GM19238 (cell line): ENCODE measurements around the gene PRC1.
"Not testable (repeated sequence)": the region's sequence is repeated elsewhere in the genome, so short reads cannot be mapped to it uniquely, and the experiment has no call there.

Experiments
- DNase-seq: peaks from one replicate; pipeline ENCODE4 v3.0.0; 2011; ENCODE audit warnings: low spot score; ENCODE audit not compliant: insufficient read length

The PRC1 gene

DNA sequence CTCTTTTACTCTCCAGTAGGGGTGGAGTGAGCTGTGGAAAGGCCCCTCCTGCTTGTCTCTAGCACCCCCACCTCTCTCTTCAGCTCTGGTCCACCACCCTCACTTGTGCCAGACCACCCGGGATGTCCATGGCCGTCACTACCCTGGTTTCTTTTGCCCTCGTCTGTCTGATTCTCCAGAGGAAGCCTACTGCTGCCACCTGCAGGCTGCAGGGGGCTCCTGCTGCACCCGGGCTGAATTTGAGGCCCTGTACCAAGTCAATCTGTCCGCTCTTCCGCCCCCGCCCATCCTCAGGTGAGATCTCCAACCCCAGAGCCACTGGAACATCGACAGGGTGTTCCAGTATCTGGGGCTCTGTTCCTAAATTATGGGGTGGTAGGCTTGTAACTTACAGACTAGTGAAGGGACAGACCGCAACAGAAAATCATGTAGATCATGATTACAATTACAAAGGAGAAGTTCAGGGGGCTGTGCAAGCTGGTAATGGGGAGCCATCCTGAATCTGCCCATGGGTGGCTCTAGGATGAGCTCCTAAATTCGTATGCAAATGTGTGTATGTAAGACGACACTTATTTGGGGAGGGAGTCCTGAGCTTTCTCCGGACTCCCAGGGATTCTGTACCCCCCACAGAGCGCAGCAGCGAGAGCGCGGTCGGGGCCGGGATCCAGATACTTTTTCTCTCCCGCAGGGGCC lies 59.9 kb downstream of the PRC1 start:
- peak; percentile 79 for DNase-seq

- DNase-seq: no peak
Measured at GRCh38 chr15:90933301-90933700, 61.0 kb downstream of the PRC1 start.

- DNase-seq: no peak
Measured at GRCh38 chr15:90932660-90932991, 61.7 kb downstream of the PRC1 start.

DNA sequence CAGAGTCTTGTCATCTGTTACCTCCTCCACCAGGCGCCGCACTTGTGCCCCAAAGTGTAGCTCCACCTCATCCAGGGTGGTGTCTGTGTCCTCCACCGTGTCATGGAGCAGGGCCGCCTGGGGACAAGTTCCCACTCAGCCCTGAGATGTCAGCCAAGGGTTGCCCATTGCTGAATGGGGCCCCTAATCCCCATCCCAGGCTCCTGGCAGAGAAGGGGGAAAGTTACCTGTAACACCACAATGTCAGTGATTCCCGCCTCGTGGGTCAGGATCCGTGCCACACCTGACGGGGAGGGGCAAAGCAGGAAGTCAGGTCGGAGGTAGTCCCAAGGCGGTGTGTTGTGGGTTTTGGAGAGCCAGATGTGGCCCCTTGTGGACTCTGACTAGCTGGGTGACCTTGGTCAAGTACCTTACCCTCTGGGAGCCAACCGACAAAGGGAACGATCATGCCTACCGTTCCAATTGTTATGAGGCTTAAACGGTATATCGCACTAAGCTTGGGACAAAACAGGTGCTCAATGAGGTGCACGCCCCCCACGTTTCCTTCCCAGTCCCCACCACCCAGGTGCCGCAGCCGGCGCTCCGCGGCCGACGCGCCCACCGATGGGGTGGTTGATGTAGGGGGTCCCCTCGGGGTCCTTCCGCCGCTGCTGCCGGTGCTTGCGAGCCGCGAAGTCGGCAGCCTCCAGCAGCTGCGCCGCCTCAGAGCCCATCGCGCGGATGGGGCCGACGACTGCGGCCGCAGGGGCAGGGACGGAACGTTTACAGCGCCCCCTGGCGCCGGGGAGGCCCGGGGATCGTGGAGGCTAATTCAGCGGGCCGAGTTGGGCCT lies 62.3 kb downstream of the PRC1 start, which contains the start of gene HDDC3:
TSS of gene HDDC3 (minus strand) at position 722 of the 832 bp plus-strand sequence. CDS start at position 713, 9 bp downstream.
- peak; percentile 83 for DNase-seq

DNA sequence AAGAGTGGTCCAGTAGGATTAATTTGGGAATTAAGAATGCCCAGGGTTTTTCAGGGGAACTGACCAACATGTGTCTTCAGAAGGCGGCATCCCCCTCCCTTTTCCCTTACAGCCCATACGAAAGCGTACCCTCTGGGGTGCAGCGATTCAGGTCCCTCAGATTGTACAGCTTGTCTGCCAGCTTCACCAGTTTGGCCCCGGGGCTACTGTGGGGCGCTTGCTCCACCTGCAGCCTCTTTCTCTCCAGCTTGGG lies 62.8 kb downstream of the PRC1 start:
- DNase-seq: no peak

DNA sequence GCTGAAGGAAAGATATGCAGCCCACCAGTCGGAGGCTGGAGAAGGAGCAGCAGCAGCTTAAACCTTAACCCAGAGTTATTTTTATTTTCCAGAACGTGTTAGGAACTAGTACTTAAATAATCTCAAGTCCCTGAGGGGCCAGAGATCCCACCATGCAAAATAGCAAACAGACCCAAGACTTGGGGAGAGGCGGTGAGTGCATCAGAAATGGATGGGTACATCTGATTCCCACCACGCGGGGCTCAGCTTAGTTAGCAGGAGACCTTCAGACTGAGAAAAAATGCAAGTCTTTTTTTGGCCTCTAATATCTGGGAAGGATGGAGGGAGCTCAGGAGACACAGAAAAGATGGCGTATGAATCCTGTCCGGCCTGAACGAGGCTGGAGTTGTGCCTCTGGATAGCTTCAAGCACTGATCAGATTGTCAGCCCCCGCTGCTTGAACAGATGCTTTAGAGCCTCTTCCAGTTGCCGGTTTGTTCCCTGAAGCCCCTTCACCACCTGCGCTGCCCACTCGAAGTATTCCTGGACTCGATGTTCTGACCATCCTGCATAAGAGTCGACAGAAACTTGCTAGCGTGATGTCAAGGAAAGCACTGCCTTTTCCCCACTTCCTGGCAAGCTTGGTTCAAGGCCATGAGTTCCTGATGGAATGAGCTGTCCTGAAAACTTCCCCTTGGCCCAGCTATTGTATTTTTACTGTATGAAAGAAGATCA lies 63.3 kb downstream of the PRC1 start:
- no peak for DNase-seq

DNA sequence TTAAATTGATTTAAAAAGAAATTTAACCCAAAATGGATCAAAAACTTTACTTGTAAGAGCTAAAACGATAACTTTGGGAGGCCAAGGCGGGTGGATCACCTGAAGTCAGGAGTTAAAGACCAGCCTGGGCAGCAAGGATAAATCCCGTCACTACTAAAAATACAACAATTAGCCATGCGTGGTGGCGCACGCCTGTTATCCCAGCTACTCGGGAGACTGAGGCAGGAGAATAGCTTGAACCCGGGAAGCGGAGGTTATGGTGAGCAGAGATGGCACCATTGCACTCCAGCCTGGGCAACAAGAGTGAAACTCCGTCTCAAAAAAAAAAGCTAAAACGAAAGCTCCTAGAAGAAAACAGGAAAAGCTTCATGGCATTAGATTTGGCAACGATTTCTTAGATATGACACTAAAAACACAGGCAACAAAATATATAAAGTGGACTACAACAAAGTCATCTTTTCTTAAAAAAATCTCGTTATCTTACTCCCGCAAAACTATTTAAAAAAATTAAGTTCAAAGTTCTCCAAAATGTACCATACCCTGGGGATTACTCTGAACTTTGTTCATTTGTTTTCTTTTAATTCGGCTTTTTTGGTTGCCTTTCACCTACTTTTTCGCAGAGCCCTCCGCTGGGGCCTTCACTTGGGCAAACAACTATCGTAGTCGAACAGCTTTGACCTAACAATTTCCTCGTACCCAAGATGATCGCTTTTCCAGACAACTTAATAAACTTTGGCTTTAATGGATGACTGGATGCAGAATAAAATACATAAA lies 64.9 kb downstream of the PRC1 start:
- DNase-seq: no peak

- DNase-seq: not testable (repeated sequence)
Measured at GRCh38 chr15:90928106-90928505, 66.2 kb downstream of the PRC1 start.

GRCh38 chr15:90926766-90927165 lies 67.6 kb downstream of the PRC1 start:
- not testable (repeated sequence) for DNase-seq

DNA sequence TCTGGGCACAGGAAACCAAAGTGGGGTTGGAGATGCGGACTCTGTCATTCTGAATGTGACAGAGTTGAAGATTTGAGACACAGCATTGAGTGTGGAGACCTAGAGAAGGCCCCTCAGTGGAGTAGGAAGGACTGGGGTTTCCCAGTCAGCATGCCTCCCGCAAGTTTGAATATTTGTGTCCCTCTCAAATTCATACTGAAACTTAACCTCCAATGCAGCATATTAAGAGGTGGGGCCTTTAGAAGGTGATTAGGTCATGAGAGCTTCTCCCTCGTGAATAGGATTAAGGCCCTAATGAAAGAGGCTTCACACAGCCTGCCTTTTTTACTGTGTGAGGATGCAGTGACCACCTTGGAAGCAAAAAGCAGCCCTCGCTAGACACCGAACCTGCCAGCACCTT lies 70.0 kb downstream of the PRC1 start:
- DNase-seq: peak; percentile 61

DNA sequence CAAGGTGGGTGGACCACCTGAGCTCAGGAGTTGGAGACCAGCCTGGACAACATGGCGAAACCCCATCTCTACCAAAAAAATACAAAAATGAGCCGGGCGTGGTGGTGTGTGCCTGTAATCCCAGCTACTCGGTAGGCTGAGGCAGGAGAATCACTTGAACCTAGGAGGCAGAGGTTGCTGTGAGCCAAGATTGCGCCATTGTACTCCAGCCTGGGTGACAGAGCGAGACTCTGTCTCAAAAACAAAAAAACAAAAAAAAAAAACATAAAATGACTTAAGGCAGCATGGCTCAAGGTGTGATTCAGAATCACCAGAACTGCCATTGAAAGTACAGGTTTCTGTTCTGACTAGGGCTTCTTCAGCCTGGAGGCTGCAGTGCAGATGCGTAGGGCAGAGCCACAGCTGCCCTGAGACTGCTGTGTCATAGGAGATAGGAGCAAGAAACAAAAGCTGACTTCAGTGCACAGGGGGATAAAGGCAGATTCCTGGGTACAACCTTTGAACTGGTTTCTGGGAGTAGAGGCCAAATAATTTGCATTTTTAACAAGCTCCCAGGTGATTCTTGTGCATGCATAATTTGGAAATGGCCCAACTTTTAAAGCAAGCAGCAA lies 71.5 kb downstream of the PRC1 start:
- peak; percentile 70 for DNase-seq

DNA sequence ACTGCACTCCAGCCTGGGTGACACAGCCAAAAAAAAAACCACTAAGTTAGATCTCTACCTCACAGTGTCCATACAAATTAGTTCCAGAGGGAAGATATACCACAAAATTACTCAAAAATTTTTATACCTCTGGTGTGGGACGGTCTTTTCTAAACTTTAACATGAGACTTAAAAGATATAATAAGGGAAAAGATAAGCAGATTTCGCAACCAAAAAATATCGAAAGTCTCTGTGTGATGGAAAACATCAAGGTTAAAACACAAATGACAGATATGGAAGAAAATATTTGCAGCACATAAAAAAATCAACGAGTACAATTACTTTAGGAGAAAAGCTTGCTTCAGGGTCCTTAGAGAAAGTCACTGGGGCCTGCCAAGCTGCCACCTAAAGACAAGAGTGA lies 72.4 kb downstream of the PRC1 start:
- DNase-seq: no peak

DNA sequence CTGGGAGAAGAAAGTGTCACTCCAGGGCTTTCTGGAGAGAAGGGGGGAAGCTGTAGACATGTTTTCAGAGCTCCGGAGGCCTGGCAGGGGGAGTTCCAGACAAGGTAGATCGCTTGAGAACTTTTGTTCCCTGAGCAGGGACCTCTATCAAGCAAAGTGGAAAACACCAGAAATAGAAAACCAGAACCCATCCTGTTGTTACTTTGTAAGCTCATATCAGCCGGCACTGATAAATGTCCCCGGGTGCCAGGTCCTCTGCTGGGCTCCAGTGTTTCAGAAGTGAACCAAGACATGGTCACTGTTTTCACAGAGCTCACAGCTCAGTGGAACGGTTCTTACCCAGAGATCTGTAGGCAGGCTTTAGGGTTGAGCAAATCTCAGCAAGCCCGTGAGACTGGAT lies 75.5 kb downstream of the PRC1 start:
- DNase-seq: no peak

DNA sequence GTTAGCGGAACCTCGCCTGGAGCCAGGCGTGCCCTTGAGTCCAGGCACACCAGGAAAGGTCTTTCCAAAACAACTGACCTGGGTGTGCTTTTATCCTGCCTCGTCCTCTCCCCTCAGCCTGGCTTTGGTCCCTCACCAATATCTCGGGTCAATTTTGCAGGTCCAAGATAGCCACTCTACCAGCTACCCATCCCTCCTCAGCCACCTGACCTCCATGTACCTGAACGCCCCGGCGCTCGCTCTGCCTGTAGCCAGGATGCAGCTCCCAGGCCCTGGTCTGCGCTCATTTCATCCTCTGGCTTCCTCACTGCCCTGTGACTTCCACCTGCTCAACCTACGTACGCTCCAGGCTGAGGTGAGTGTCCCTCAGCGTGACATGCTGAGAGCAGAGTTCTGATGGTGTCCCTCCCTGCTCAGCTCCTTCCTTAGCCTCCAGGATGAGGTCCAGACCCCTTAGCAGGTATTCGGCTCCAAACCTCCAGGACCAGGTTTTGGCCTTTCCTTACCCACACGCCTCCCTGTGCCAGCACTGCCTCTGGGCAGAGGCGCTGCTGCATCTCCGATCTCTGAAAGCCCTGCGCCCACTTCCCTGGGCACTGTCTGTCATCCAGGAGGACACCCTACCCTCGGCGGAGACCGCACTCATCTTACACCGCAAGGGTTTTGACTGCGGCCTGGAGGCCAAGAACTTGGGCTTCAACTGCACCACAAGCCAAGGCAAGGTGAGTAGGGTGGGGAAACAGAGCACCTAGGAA lies 76.1 kb downstream of the PRC1 start:
- DNase-seq: no peak

GRCh38 chr15:90917569-90917968 lies 76.8 kb downstream of the PRC1 start:
- DNase-seq: no peak

- DNase-seq: no peak
Measured at GRCh38 chr15:90916461-90916860, 77.9 kb downstream of the PRC1 start.
